Breast epithelium (tissue), 3 donors: ENCODE data around the gene LSAMP.

Source experiments
- POLR2A ChIP-seq: fragments of 450-650 bp; IDR thresholded peaks from one replicate; pipeline ENCODE4 v1.6.1; 2016; ENCODE audit warnings: antibody characterized with exemption, mild to moderate bottlenecking, moderate library complexity
- TF ChIP-seq, protein P1 (sequence below), 3 donors: fragments of 450-650 bp; IDR thresholded peaks; one replicate each; pipeline ENCODE4 v1.5.1; 2016 to 2017; ENCODE audit warnings: antibody characterized with exemption in 3 of 3, mild to moderate bottlenecking in 3 of 3, moderate library complexity in 3 of 3

GRCh38 chr3:116150655-116151167 is 294.6 kb downstream of the LSAMP start:
- TF ChIP-seq, protein P1, sequence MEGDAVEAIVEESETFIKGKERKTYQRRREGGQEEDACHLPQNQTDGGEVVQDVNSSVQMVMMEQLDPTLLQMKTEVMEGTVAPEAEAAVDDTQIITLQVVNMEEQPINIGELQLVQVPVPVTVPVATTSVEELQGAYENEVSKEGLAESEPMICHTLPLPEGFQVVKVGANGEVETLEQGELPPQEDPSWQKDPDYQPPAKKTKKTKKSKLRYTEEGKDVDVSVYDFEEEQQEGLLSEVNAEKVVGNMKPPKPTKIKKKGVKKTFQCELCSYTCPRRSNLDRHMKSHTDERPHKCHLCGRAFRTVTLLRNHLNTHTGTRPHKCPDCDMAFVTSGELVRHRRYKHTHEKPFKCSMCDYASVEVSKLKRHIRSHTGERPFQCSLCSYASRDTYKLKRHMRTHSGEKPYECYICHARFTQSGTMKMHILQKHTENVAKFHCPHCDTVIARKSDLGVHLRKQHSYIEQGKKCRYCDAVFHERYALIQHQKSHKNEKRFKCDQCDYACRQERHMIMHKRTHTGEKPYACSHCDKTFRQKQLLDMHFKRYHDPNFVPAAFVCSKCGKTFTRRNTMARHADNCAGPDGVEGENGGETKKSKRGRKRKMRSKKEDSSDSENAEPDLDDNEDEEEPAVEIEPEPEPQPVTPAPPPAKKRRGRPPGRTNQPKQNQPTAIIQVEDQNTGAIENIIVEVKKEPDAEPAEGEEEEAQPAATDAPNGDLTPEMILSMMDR (IDR thresholded peaks at IDR 0.05), result no peak
- TF ChIP-seq POLR2A, result no peak
